ENCODE measurements around the gene NEURL1B.

The NEURL1B gene

GRCh38 chr5:172740428-172741205 is 99.6 kb downstream of the NEURL1B start:
- Mint-ChIP-seq H3K9me3 (no peaks in the 10 kb centered on the region), H3K27ac (no peak overlapping the region), H3K36me3 (no peaks in the 10 kb centered on the region), H3K4me1 (no peaks in the 10 kb centered on the region), H3K27me3 (peaks cover 7% of the 10 kb centered on the region), H3K4me3 (no peak overlapping the region)
- CTCF ChIA-PET, result interaction anchor here (1.3 kb wide), 1 partner anchor 191 kb away, joined by 7 read pairs; no protein-coding TSS in a partner anchor
- no peak for DNase-seq
